ENCODE results near the gene CDX2. TPM values are rescaled to one million over a fixed set of nuclear protein-coding genes. Genes with fewer than 3 reads are reported as not detected.
A peak's percentile ranks its signal among the peaks of the same experiment; 100 is the strongest.

CDX2 gene
- total and polyA plus RNA-seq, 10 of the 15 experiments (the other 5 are each of a cell fraction or from before 2014, with no cell fraction given) = 0.15 TPM; not detected in 9

DNA sequence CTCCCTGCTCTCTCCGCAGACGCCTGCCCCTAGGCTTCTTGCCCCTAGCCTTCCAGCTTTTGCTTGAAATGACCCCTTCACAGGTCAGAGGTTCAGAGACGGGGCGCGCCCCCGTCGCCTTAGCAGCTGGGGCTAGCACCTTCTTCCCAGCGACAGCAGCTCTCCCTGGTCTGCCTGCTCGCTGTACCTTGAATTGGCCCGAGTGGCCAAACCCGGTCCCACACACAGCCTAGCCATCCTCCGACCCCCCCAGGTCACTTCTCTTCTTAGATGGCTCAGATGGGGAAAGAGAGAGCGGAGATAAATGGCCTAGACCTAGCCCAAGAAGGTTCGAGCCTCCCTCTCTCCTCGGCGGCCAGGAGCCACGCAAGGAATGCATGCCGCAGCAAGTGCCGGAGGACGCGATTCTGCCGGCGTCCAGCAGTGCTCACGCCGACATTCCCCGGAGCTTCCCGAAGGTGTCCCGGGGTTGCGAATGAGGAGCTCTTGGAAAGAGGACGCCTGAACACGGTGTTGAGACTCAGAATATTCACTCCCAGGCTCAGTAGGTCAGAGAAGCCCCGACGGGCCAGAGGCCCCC lies 1.3 kb downstream of the CDX2 start:
- no peak for FAIRE-seq
- in situ Hi-C loops (cut with MboI) = no loop called here
- RAD21 ChIA-PET (ENCODE audit: unreplicated experiment) = no interaction called here

More for the DNA sequence above, 1.3 kb downstream of the CDX2 start:
- WGBS (ENCODE audit: insufficient coverage, insufficient replicate concordance, low lambda C conversion rate, missing lambda C conversion rate) = 21% methylated on average over 33 of the region's 33 CpGs
- H4K20me1 ChIP-seq (ENCODE audit: control insufficient read depth, insufficient read depth) = no peaks in the 10 kb centered on the region
- ChIA-PET POLR2A (no interaction called here), CTCF (no interaction called here), SMC1A (ENCODE audit: uncharacterized antibody, unreplicated experiment) (no interaction called here)
- no peak overlapping the region for H2AFZ ChIP-seq (ENCODE audit: control insufficient read depth, low read depth, low read length)
- intact Hi-C loops (cut with micrococcal nuclease; ENCODE audit: unreplicated experiment) = no loop called here
- no peaks in the 10 kb centered on the region for H3K36me3 ChIP-seq (ENCODE audit: control insufficient read depth in 2 of 2, insufficient read depth in 2 of 2, low read length in 1 of 2)
- no peaks in the 10 kb centered on the region for H3K9me3 ChIP-seq (replicated peaks; ENCODE audit: control insufficient read depth, insufficient read depth, low read length)
- no peak overlapping the region for H3K4me2 ChIP-seq (ENCODE audit: control insufficient read depth, insufficient read depth)
- ATAC-seq = no peak
- no TSS peak for BruUV-seq (replicated peaks)
- no peak for DNase-seq (ENCODE audit: low read depth, low spot score)
- no peak overlapping the region for H3K27ac ChIP-seq (ENCODE audit: control insufficient read depth, insufficient read depth)
- TF ChIP-seq SUZ12 (IDR thresholded peaks at IDR 0.05; ENCODE audit: unreplicated experiment) = peak; percentile 7
- TF ChIP-seq, protein P1, sequence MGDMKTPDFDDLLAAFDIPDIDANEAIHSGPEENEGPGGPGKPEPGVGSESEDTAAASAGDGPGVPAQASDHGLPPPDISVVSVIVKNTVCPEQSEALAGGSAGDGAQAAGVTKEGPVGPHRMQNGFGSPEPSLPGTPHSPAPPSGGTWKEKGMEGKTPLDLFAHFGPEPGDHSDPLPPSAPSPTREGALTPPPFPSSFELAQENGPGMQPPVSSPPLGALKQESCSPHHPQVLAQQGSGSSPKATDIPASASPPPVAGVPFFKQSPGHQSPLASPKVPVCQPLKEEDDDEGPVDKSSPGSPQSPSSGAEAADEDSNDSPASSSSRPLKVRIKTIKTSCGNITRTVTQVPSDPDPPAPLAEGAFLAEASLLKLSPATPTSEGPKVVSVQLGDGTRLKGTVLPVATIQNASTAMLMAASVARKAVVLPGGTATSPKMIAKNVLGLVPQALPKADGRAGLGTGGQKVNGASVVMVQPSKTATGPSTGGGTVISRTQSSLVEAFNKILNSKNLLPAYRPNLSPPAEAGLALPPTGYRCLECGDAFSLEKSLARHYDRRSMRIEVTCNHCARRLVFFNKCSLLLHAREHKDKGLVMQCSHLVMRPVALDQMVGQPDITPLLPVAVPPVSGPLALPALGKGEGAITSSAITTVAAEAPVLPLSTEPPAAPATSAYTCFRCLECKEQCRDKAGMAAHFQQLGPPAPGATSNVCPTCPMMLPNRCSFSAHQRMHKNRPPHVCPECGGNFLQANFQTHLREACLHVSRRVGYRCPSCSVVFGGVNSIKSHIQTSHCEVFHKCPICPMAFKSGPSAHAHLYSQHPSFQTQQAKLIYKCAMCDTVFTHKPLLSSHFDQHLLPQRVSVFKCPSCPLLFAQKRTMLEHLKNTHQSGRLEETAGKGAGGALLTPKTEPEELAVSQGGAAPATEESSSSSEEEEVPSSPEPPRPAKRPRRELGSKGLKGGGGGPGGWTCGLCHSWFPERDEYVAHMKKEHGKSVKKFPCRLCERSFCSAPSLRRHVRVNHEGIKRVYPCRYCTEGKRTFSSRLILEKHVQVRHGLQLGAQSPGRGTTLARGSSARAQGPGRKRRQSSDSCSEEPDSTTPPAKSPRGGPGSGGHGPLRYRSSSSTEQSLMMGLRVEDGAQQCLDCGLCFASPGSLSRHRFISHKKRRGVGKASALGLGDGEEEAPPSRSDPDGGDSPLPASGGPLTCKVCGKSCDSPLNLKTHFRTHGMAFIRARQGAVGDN (IDR thresholded peaks at IDR 0.05) = no peak
- no peaks in the 10 kb centered on the region for H3K79me2 ChIP-seq (ENCODE audit: control insufficient read depth, insufficient read depth, low read length)
- H3K4me1 ChIP-seq (ENCODE audit: control insufficient read depth, insufficient read depth, low read length) = no peaks in the 10 kb centered on the region
- H3K4me3 ChIP-seq = no peak overlapping the region
- no peak overlapping the region for H3K9ac ChIP-seq (ENCODE audit: control insufficient read depth, insufficient read depth, low read length)
- peaks cover 16 to 22% of the 10 kb centered on the region in 2 experiments for H3K27me3 ChIP-seq (replicated peaks in 1 of 2; ENCODE audit: control insufficient read depth in 2 of 2, insufficient read depth in 2 of 2, low read length in 1 of 2)

Data from GM12878 (cell line).